ENCODE measurements around the gene ZFP62. TPM values are rescaled to one million over a fixed set of nuclear protein-coding genes. Genes with fewer than 3 reads are reported as not detected.
A peak's percentile ranks its signal among the peaks of the same experiment; 100 is the strongest.

ZFP62 gene
- total RNA-seq, 4 donors from 2014 or later = 41.1 to 58.9 (median 47.3) TPM

DNA sequence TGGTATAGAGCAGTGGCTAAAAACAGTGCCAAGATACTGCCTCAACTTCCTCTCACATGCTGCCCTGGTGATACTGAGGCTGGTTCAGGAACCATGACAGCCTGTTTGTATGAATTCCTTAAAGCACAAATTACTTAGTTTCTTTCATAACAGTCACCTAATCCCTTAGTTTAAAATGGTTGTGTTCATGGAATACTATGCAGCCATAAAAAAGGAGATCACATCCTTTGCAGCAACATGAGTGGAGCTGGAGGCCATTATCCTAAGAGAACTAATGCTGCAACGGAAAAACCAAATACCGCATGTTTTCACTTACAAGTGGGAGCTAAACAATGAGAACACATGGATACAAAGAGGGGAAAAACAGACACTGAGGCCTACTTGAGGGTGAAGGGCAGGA is 21.8 kb downstream of the ZFP62 start:
- TF ChIP-seq, protein P1, sequence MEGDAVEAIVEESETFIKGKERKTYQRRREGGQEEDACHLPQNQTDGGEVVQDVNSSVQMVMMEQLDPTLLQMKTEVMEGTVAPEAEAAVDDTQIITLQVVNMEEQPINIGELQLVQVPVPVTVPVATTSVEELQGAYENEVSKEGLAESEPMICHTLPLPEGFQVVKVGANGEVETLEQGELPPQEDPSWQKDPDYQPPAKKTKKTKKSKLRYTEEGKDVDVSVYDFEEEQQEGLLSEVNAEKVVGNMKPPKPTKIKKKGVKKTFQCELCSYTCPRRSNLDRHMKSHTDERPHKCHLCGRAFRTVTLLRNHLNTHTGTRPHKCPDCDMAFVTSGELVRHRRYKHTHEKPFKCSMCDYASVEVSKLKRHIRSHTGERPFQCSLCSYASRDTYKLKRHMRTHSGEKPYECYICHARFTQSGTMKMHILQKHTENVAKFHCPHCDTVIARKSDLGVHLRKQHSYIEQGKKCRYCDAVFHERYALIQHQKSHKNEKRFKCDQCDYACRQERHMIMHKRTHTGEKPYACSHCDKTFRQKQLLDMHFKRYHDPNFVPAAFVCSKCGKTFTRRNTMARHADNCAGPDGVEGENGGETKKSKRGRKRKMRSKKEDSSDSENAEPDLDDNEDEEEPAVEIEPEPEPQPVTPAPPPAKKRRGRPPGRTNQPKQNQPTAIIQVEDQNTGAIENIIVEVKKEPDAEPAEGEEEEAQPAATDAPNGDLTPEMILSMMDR (IDR thresholded peaks at IDR 0.05) = no peak
- no peak for TF ChIP-seq POLR2A (IDR thresholded peaks at IDR 0.05)
- DNase-seq = no peak
- Histone ChIP-seq H3K4me1 (peaks cover 0 to 8% of the 10 kb centered on the region in 2 donors), H3K4me3 (replicated peaks in 1 of 3) (no peak overlapping the region), H3K9me3 (no peaks in the 10 kb centered on the region), H3K36me3 (peaks cover 18 to 24% of the 10 kb centered on the region in 2 donors), H3K27ac (no peak overlapping the region), H3K27me3 (no peaks in the 10 kb centered on the region)
- 97% methylated on average over 2 of the region's 2 CpGs for WGBS, 2 donors
- intact Hi-C loops (cut with DNase I) = loop anchor here (10.0 kb wide), 1 partner anchor 54 kb away; no protein-coding TSS in a partner anchor

DNA sequence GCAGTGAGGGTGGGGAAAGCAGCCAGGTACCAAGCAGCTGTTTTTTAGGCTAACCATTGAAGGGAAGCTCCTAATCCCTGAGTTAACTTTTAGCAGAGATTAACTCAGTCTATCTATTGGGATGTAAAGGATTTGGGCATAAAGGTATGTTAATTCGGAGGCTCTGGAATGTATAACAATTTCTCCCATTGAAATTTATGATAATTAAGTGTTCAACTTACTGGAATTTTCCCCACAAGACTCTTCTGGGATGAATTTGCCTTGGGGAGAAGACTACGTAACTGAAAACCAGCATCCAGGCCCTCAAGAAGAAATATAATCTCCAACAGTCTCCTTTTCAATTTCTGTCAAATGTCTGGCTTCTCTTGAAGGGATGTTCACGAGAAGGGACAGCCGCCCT is 23.6 kb downstream of the ZFP62 start:
- no peak for DNase-seq
- intact Hi-C loops (cut with DNase I) = loop anchor here (10.0 kb wide), 1 partner anchor 53 kb away; no protein-coding TSS in a partner anchor
- 88 to 95% methylated on average over 4 of the region's 4 CpGs for WGBS, 2 donors
- no peaks in the 10 kb centered on the region for H3K27me3 ChIP-seq
- H3K27ac ChIP-seq = no peak overlapping the region
- no peak for TF ChIP-seq POLR2A (IDR thresholded peaks at IDR 0.05)
- TF ChIP-seq, protein P1 (IDR thresholded peaks at IDR 0.05) = no peak
- H3K36me3 ChIP-seq = peaks cover 18 to 24% of the 10 kb centered on the region in 2 donors
- H3K4me1 ChIP-seq = peaks cover 9 to 16% of the 10 kb centered on the region in 2 donors
- no peak overlapping the region for H3K4me3 ChIP-seq (replicated peaks in 1 of 3)
- H3K9me3 ChIP-seq = no peaks in the 10 kb centered on the region

DNA sequence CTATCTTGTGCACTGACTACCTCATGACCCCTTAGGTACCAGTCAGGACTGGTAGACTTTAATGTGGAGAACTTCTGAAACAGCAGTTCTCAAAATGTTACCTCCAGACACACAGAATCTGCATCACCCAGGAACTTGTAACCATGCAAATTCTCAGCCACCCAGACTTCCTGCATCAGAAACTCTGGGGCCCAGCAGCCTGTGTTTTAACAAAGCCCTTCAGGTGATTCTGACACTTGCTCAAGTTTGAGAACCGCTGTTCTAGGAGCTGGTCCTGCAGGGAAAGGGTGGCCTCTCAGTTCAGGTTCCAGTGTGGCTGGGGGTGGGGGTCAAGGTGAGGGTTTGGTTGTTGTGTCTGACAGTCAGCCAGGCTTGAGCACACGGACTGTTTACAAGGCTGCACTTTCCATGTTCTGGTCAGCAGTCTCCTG is 28.4 kb downstream of the ZFP62 start:
- Histone ChIP-seq H3K27ac (peak overlapping the region in 2 of 3 donors; percentile 98 to 100), H3K36me3 (peaks cover 16 to 22% of the 10 kb centered on the region in 2 donors), H3K9me3 (no peaks in the 10 kb centered on the region), H3K27me3 (no peaks in the 10 kb centered on the region), H3K4me1 (peaks cover 28 to 31% of the 10 kb centered on the region in 2 donors), H3K4me3 (replicated peaks in 1 of 3) (peak overlapping the region in 2 of 3 donors; percentile 49 to 79)
- WGBS, 2 donors = 41 to 58% methylated on average over 2 of the region's 2 CpGs
- intact Hi-C loops (cut with DNase I) = loop anchor here (10.0 kb wide), 1 partner anchor 48 kb away; no protein-coding TSS in a partner anchor
- no peak for DNase-seq
- TF ChIP-seq POLR2A (IDR thresholded peaks at IDR 0.05) = no peak

DNA sequence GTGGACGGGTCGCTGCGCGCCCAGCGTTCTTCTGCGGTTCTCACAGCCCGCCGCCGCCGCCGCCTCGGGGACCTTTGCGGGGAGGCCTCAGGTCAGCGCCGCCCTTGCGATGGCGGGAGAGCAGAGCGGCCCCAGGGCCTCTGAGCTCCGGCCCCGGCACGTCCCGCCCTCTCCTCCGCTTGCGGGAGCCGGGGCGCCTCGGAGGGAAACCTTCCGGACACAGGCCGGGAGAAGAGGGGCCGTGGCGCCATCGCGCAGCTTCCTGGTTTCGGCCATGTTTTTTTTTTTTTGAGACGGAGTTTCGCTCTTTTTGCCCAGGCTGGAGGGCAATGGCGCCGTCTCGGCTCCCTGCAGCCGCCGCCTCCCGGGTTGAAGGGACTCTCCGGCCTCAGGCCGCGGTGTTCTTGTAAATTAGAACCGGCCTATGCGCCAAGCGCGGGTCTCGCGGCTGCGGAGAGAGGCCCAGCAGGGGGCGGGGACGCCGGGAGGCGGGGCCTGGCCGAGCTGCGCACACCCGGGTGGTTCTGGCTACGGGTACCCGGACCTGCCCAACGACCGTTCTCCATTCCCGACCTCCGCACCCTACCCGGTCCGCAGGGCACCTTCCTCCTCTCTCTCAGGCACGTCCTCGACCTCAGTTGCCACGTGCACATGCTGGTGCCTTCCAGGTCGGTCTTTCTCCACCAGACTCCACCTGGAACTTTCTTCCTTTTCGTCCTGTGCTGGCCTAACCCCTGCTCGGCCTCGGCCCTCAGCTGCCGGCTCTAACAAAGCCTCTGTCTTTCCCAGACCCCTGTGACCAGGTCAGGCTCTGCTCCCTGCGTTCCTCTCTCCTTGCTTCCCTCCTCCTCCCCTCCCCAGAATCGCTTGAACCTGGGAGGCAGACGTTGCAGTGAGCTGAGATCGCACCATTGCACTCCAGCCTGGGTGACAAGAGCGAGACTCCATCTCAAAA is 29.7 kb downstream of the ZFP62 start:
- intact Hi-C loops (cut with DNase I) = loop anchor here (10.0 kb wide), 1 partner anchor 47 kb away; no protein-coding TSS in a partner anchor
- Histone ChIP-seq H3K27ac (peak overlapping the region; percentile 98 to 100 (median 98)), H3K4me1 (peaks cover 36 to 38% of the 10 kb centered on the region in 2 donors), H3K4me3 (replicated peaks in 1 of 3) (peak overlapping the region; percentile 30 to 79 (median 49)), H3K27me3 (no peaks in the 10 kb centered on the region), H3K9me3 (no peaks in the 10 kb centered on the region), H3K36me3 (peaks cover 12 to 13% of the 10 kb centered on the region in 2 donors)
- TF ChIP-seq, protein P1 (IDR thresholded peaks at IDR 0.05) = peak in 3 of 6 experiments; percentile 9 to 31 (median 10)
- peak; percentile 78 to 93 for TF ChIP-seq POLR2A (IDR thresholded peaks at IDR 0.05)
- WGBS, 2 donors = 1 to 2% methylated on average over 35 to 60 of the region's 80 CpGs
- peak; percentile 86 to 87 for DNase-seq

DNA sequence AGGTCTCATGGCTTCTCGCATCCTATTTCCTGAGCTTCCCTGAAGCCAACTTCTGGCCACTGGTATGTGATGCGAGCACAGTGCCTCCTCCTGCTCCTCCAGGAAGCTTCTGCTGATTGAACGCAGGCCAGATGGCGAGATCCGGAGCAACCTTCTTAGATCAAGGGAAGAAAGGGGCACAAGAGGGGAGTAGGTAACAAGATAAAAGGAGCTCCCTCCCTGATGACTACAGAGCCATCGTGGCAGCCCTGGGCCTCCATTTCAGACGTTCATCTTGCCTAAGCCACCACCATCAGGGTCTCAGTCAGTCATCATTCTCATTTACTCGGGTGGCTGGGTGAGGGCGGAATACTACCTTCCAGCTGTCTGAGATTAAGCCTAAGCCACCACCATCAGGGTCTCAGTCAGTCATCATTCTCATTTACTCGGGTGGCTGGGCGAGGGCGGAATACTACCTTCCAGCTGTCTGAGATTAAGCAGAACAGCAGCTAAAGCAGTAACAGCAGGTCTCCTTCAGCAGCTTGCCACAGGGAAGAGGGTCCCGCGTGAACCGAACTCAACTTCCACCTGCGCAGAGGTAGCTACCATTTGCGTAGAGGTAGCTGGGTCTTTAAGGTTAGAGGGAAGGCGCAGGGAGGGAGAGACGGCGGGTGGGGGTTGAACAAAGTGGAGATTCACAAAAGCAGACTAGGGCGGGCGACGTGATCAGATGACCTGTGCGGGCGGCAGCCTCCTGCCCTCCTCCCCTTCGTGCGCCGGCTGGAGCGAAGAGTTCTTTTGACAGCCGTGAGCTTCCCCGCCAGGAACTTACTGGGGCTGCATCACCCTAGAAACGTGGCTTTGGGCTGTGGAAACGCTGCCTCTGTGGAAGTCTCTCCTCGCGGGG is 30.6 kb downstream of the ZFP62 start:
- intact Hi-C loops (cut with DNase I) = loop anchor here (10.0 kb wide), 1 partner anchor 46 kb away; no protein-coding TSS in a partner anchor

More for the DNA sequence above, 30.6 kb downstream of the ZFP62 start:
- no peaks in the 10 kb centered on the region for H3K9me3 ChIP-seq
- no peaks in the 10 kb centered on the region for H3K27me3 ChIP-seq
- TF ChIP-seq, protein P1 (IDR thresholded peaks at IDR 0.05) = no peak
- TF ChIP-seq POLR2A (IDR thresholded peaks at IDR 0.05) = peak in 1 of 2 donors; percentile 69
- peak overlapping the region; percentile 30 to 79 (median 49) for H3K4me3 ChIP-seq (replicated peaks in 1 of 3)
- H3K4me1 ChIP-seq = peaks cover 41 to 47% of the 10 kb centered on the region in 2 donors
- H3K36me3 ChIP-seq = peaks cover 4 to 5% of the 10 kb centered on the region in 2 donors
- DNase-seq = peak; percentile 77 to 80
- 31% methylated on average over 32 to 35 of the region's 35 CpGs for WGBS, 2 donors
- peak overlapping the region; percentile 98 to 100 (median 98) for H3K27ac ChIP-seq

Measured in thyroid gland (tissue), 4 donors.